ENCODE measurements around the gene PTF1A.

DNA sequence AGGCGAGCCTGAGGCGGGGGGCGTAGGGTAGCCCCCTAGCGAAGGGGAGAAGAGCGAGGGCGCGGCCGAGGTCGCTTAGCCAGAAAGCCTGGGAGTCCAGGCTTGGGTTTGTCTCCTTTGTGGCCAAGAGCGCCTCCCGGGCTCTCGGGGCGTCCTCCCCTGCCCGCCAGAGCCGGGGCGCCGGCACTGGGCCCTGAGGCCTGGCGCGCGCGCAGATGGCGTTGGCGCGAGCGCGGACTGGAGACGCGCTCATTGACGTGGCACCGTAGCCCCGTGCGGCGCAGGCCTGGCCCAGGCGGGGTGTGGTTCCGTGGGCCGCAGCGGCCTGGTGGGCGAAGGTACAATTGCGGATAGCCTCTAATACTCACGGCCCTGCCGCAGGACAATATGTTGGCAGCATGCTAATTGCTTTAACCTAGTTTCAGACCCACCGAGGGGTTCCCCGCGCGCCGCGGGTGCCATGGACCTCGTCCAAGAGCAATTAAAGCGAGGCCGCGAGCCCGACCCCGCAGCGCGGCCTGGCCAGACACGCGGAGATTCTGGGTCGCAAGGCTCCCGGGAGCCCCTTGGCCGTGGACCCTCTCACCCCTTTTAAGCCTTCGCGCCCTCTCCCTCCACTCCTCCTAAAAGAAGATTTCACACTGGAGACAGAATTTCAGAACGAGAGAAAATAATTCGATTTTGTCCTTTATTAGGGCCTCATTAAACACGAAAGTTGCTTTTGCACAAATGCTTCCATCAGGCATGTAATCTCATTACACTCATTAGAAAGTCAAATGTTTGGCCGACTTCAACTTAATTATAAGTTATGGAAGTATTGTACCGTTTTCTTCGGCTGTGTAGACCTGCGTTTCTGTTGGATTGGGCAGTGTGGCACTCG is 3.1 kb downstream of the PTF1A start:
- TF ChIP-seq CTCF (IDR thresholded peaks at IDR 0.05; ENCODE audit: insufficient read depth, low read depth, low read length) (no peak), EZH2 (IDR thresholded peaks at IDR 0.05; ENCODE audit: insufficient read depth, low read length) (peak; percentile 79)
